ENCODE data around the gene SHANK2. TPM values are rescaled to one million over a fixed set of nuclear protein-coding genes. Genes with fewer than 3 reads are reported as not detected.

Gene SHANK2
- 11.0 TPM for total RNA-seq

DNA sequence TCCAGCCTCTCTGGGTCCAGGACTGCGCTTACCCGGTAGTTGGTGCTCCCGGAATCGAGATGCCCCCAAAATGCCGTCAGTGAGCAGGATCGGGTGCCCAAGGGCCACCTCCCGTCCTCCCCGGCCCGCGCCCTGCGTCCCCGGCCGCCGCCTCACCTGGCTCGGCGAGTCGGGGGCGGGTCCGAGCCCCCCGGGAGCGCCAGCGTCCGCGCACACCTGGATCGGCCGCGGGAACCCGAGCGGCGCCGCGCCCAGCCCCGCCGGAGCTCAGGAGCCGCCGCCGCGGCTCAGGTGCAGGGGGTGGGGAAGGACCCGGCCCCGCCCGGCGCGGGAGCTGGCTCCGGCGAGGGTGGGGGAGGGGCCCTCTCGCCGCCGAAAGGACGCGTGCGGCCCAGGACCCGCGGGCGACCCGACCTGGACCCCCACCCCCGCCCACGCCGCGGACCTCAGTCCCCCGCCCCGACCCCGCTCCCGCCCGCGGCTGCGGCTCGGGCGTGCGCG, at the start of gene SHANK2:
Gene SHANK2 (minus strand): TSS at position 309 of the 501 bp plus-strand sequence. CDS start 105,251 bp downstream, outside the sequence.
- Histone ChIP-seq H3K27me3 (peaks cover 6% of the 10 kb centered on the region), H3K4me1 (peaks cover 8% of the 10 kb centered on the region), H3K9me3 (no peaks in the 10 kb centered on the region), H3K36me3 (no peaks in the 10 kb centered on the region), H3K27ac (no peak within 1 kb of the TSS), H3K4me3 (peak within 1 kb of the TSS; percentile 43 to 46)
- no peak for TF ChIP-seq POLR2A (IDR thresholded peaks at IDR 0.05)
- TF ChIP-seq, protein P1, sequence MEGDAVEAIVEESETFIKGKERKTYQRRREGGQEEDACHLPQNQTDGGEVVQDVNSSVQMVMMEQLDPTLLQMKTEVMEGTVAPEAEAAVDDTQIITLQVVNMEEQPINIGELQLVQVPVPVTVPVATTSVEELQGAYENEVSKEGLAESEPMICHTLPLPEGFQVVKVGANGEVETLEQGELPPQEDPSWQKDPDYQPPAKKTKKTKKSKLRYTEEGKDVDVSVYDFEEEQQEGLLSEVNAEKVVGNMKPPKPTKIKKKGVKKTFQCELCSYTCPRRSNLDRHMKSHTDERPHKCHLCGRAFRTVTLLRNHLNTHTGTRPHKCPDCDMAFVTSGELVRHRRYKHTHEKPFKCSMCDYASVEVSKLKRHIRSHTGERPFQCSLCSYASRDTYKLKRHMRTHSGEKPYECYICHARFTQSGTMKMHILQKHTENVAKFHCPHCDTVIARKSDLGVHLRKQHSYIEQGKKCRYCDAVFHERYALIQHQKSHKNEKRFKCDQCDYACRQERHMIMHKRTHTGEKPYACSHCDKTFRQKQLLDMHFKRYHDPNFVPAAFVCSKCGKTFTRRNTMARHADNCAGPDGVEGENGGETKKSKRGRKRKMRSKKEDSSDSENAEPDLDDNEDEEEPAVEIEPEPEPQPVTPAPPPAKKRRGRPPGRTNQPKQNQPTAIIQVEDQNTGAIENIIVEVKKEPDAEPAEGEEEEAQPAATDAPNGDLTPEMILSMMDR (IDR thresholded peaks at IDR 0.05) = no peak
- no peak for TF ChIP-seq POLR2AphosphoS5 (IDR thresholded peaks at IDR 0.05; ENCODE audit: insufficient read depth in 1 of 2, low read depth in 1 of 2)
- intact Hi-C loops (cut with DNase I) = no loop called here
- no peak for DNase-seq (ENCODE audit: extremely low spot score in 2 of 2)

DNA sequence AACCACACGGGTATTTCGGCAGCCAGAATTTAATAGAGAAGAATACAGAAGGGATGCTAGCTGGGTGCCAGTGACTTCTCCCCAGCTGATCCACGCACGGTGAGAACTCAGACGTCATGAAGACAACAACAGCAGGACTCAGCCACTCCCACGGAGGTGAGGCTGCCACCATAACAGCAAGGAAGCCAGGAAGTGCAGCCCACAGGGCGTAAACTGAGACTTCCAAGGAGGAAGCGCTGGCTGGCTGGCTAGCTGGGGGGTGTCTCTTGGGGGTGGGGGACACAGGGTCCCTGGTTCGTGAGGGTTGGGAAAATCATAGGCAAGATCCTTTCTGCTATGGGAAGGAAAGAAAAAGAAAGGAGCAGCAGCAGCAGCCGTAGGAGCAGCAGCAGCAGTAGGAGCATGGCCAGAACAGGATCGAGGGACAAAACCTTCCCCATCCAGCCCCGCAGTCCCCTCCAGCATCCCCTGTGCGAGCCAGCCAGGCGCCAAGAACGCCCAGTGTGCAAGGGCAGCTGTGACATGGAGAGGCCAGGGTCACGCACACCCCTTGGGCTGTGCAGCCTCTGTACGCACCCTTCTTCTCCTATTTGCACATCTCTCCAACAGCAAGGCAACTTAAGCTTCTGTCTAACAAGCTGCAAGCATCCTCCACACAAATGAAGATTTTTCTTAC, 49.6 kb upstream of the SHANK2 start:
- intact Hi-C loops (cut with DNase I) = no loop called here
- DNase-seq (ENCODE audit: extremely low spot score in 2 of 2) = peak; percentile 71 to 88
- Histone ChIP-seq H3K27me3 (no peaks in the 10 kb centered on the region), H3K9me3 (no peaks in the 10 kb centered on the region), H3K4me1 (peaks cover 18% of the 10 kb centered on the region), H3K36me3 (no peaks in the 10 kb centered on the region), H3K4me3 (no peak overlapping the region), H3K27ac (no peak overlapping the region)
- TF ChIP-seq POLR2AphosphoS5 (IDR thresholded peaks at IDR 0.05; ENCODE audit: insufficient read depth in 1 of 2, low read depth in 1 of 2) (no peak), POLR2A (IDR thresholded peaks at IDR 0.05) (no peak)
- TF ChIP-seq, protein P1 (IDR thresholded peaks at IDR 0.05) = no peak

DNA sequence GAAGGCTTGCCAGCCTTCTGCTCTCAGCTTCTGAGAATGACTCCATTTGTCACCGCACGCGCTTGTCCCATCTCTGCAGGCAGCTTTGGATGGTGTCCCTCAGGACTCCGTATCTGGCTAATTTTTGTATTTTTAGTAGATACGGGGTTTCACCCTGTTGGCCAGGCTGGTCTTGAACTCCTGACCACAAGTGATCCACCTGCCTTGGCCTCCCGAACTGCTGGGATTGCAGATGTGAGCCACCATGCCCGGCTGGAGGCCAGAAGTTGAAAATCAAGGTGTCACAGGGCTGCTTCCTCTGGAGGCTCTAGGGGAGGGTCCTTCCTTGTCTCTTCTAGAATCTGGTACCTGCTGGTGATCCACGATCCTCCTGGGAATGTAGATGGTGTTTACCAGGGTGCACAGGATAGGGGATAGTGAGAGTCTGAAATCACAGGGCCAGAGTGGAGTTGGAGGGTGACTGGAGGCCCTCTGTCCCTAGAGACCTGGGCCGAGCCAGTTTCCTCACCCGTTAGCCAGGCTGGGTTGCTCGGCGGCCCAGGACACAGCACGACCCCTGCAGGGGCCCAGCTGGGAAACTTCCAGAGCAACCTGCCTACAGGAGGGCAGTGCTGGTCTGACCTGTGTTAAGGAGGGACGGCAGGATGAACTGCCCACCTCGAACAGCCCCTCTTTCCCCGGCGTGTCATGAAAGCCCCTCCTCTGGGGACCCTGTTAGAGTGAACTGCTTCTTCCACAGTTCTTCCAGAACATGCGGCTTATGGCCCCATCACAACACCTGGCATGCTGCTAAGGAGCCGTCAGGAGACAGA, 48.9 kb upstream of the SHANK2 start:
- intact Hi-C loops (cut with DNase I) = no loop called here
- Histone ChIP-seq H3K36me3 (no peaks in the 10 kb centered on the region), H3K4me1 (peaks cover 18% of the 10 kb centered on the region), H3K27me3 (no peaks in the 10 kb centered on the region), H3K9me3 (no peaks in the 10 kb centered on the region), H3K27ac (no peak overlapping the region), H3K4me3 (no peak overlapping the region)
- peak; percentile 64 to 84 for DNase-seq (ENCODE audit: extremely low spot score in 2 of 2)
- TF ChIP-seq POLR2AphosphoS5 (IDR thresholded peaks at IDR 0.05; ENCODE audit: insufficient read depth in 1 of 2, low read depth in 1 of 2) (no peak), POLR2A (IDR thresholded peaks at IDR 0.05) (no peak)
- TF ChIP-seq, protein P1 (IDR thresholded peaks at IDR 0.05) = no peak

DNA sequence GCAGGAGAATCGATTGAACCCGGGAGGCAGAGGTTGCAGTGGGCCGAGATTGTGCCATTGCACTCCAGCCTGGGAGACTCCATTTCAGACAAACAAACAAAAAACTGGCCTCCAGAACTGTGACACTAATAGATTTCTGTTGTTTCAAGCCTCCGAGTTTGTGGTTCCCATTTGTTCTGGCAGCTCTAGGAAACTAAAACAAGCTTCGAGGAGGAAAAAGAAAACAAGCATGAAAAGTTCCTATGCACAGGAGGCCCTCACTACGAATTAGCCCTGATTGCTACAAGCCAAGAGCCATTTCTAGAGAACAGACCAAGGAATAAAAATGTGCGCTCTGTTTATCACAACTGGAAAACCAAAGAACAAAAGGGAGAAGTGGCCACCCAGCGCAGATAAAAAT, 47.8 kb upstream of the SHANK2 start:
- intact Hi-C loops (cut with DNase I) = no loop called here
- TF ChIP-seq, protein P1 (IDR thresholded peaks at IDR 0.05) = no peak
- TF ChIP-seq POLR2AphosphoS5 (IDR thresholded peaks at IDR 0.05; ENCODE audit: insufficient read depth in 1 of 2, low read depth in 1 of 2) = no peak
- no peak for TF ChIP-seq POLR2A (IDR thresholded peaks at IDR 0.05)
- Histone ChIP-seq H3K4me1 (peaks cover 18% of the 10 kb centered on the region), H3K27me3 (no peaks in the 10 kb centered on the region), H3K4me3 (no peak overlapping the region), H3K27ac (no peak overlapping the region), H3K9me3 (no peaks in the 10 kb centered on the region), H3K36me3 (no peaks in the 10 kb centered on the region)
- DNase-seq (ENCODE audit: extremely low spot score in 2 of 2) = peak in 1 of 2 donors; percentile 29
